GM12891 (cell line): ENCODE data around the gene PANX3.
A peak's percentile ranks its signal among the peaks of the same experiment; 100 is the strongest.

Source experiments
- DNase-seq: peaks from one replicate; pipeline ENCODE4 v3.0.0; 2011; ENCODE audit warnings: low spot score; ENCODE audit not compliant: insufficient read length
- FAIRE-seq: peaks from 2 replicates; lab custom pipeline; 2011; peaks lifted over from hg19 to GRCh38; lab: Jason Lieb, UNC
- PAX5 ChIP-seq: IDR thresholded peaks from 2 replicates; pipeline ENCODE4 v1.6.1; 2011; ENCODE audit warnings: low read length, moderate library complexity, mild to moderate bottlenecking; ENCODE audit not compliant: insufficient read depth, severe bottlenecking
- POLR2A ChIP-seq: IDR thresholded peaks from 2 replicates; pipeline ENCODE4 v1.6.1; 2011; ENCODE audit warnings: low read depth, low read length, control low read depth
- POLR2AphosphoS5 ChIP-seq: IDR thresholded peaks from 2 replicates; pipeline ENCODE4 v1.6.1; 2011; ENCODE audit warnings: low read depth, low read length, control low read depth
- POU2F2 ChIP-seq: IDR thresholded peaks from 2 replicates; pipeline ENCODE4 v1.6.1; 2011; ENCODE audit warnings: low read depth, mild to moderate bottlenecking, control low read depth, low read length, moderate library complexity
- SPI1 ChIP-seq: IDR thresholded peaks from 2 replicates; pipeline ENCODE4 v1.6.1; 2011; ENCODE audit warnings: low read depth, low read length, control low read depth
- TAF1 ChIP-seq: IDR thresholded peaks from 2 replicates; pipeline ENCODE4 v1.6.1; 2011; ENCODE audit warnings: low read depth, low read length, control low read depth

PANX3 gene

DNA sequence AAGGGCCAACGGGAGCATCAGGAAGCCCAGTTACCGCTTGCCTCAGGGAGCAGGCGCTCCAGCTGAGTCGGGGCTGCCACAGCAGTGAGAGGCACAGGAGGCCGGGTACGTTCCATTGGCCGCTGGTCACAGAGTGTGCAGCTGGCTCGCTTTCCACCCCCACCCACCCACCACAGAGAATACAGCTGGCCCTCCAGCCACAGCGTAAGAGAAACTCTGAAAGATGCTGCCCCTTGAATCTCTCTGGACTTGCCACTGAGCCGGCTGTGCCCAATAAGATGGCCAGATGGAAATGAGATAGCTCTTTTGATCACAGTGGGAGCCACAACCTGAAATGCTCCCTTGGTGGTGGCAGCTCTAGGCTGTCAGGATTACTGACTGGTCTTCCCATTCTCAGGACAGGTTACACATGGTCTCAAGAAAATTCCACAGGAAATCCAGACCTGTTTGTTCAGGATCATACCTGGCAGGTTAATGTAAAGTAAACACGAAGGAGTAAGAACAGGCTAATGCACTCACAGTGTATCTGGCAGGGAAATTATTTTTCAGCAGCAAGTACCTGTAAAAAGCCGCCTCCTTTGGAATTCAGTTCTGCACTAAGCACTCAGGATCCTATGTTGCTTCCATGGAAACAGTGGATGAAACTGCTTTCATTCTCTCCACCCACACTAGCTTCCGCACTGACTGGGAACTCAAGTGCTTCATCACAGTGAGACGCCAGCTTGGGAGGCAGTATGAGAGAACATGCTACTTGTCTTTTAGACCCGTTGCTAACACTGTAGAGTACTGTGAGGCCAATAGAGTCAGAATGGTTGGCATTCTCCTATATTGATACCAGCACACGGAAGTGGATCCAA is 45.8 kb downstream of the PANX3 start:
- FAIRE-seq (no peak), DNase-seq (no peak)
- no peak for TF ChIP-seq POLR2A

DNA sequence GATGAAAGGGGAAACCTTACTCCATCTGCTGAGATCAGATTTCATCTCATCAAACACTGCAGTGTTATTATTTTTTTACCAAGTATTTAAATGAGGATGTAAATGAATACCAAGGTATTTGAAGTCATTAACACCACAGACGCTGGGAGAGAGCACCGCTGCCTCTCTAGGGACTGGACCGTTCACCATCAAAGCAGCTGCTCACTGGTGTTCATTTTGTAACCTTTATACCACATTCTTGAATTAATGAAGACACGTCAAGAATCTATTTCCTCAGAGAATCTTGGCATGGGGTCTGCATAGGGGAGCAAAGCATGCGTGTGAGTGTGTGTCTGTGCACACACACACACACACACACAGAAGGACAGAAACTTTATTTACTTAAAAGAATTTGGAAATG is 46.7 kb downstream of the PANX3 start:
- DNase-seq = no peak
- TF ChIP-seq POLR2A = no peak
- TF ChIP-seq SPI1 = no peak
- TF ChIP-seq TAF1 = no peak
- TF ChIP-seq POLR2AphosphoS5 = no peak
- TF ChIP-seq PAX5 = no peak
- no peak for FAIRE-seq

DNA sequence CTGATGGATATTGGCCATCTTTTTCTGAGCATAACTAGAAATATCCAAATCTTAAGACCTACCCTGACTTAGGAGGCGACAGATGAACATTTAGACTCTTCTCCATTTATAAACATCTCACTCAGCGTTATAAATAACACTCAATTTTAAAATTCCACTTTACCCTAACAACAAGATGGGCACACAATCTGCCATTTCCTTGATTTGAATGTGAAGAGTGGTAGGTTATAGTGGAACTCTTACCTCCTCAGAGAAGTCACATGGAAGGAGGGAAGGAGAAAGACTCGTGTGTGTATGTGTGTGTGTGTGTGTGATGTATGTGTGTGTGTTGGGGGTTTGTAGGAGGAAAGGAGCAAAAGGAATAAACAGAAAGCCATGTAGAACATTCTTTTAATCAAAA is 47.3 kb downstream of the PANX3 start:
- DNase-seq (no peak), FAIRE-seq (no peak)
- TF ChIP-seq PAX5 (no peak), SPI1 (no peak), TAF1 (no peak), POU2F2 (no peak), POLR2AphosphoS5 (no peak), POLR2A (no peak)

GRCh38 chr11:124658986-124659385 is 47.8 kb downstream of the PANX3 start:
- FAIRE-seq = no peak
- no peak for DNase-seq
- TF ChIP-seq POU2F2 (no peak), SPI1 (no peak), POLR2AphosphoS5 (no peak), TAF1 (no peak), PAX5 (no peak), POLR2A (no peak)

DNA sequence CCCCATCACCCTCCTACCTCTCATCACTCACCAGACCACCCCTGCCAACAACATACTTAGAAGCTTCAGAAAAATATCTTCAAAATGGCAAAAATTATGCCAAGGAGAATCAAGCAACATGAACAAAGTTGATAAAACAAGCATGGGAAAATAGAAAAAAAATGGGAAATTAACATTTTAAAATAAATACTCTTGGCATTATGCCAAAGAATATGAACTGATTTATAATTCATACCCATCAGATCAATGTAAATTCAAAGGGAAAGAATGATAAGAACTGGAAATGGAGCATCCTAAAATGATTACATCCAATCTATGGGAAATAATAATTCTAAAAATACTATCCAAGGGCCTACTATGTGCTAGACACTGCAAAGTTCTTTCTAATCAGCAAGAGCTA is 50.3 kb downstream of the PANX3 start:
- TF ChIP-seq POLR2AphosphoS5 = no peak
- no peak for TF ChIP-seq TAF1
- no peak for TF ChIP-seq POU2F2
- TF ChIP-seq POLR2A = no peak
- no peak for TF ChIP-seq PAX5
- no peak for TF ChIP-seq SPI1
- FAIRE-seq = no peak
- DNase-seq = no peak

DNA sequence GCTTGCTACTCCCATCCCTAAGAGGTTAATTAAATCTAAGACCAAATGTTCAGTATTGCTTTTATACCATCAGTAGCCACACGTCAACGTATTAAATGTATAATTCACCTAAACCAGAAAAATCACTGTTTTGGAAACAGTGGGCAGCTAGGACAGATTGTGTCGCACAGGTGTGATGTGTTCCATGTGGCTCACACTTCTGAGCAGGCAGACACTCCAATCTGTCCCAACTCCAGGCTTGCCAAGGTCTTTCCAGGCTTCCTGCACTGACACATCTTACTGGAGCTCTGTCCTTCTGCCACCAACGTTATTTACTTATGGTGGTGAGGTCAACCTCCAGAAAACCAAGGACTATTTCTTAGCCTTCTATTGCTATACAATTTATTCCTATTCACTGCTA is 50.9 kb downstream of the PANX3 start:
- TF ChIP-seq PAX5 (no peak), POLR2A (no peak), TAF1 (no peak), SPI1 (no peak), POLR2AphosphoS5 (no peak), POU2F2 (no peak)
- DNase-seq = no peak
- no peak for FAIRE-seq

GRCh38 chr11:124663861-124664260 is 52.6 kb downstream of the PANX3 start:
- FAIRE-seq = no peak
- no peak for DNase-seq
- TF ChIP-seq TAF1 (no peak), POLR2AphosphoS5 (no peak), PAX5 (no peak), POU2F2 (no peak), POLR2A (no peak), SPI1 (no peak)

- FAIRE-seq = no peak
- no peak for DNase-seq
- TF ChIP-seq TAF1 = no peak
- no peak for TF ChIP-seq POLR2A
- no peak for TF ChIP-seq POLR2AphosphoS5
- no peak for TF ChIP-seq POU2F2
- no peak for TF ChIP-seq SPI1
- no peak for TF ChIP-seq PAX5
Observed at GRCh38 chr11:124667601-124668000, 56.4 kb downstream of the PANX3 start.

DNA sequence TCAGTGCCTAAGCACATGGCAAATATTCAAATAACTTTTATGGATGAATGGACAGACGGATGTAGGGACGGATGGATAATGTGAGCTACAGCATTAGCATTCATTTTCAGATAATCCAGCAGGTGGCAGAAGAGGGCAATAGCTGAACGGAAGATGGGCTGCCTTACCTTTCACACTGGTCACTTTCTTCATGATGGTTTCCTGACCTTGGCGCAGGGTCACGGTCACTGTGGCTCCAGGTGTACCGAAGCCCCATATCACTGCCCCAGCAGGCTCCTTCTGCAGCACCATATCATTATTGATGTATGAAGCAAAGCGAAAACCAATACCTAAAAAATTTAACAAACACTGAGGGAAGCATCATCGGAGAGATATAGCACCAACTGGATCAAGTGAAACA is 58.0 kb downstream of the PANX3 start:
- TF ChIP-seq POLR2AphosphoS5 (no peak), POU2F2 (peak; percentile 67; the same call in 1 of the 2 replicates), SPI1 (no peak), POLR2A (no peak), TAF1 (no peak), PAX5 (no peak)
- DNase-seq (no peak), FAIRE-seq (peak; percentile 93)
